ENCODE data around the gene KIR2DL3.
"Not testable (repeated sequence)": the region's sequence is repeated elsewhere in the genome, so short reads cannot be mapped to it uniquely, and the experiment has no call there.

KIR2DL3 gene

DNA sequence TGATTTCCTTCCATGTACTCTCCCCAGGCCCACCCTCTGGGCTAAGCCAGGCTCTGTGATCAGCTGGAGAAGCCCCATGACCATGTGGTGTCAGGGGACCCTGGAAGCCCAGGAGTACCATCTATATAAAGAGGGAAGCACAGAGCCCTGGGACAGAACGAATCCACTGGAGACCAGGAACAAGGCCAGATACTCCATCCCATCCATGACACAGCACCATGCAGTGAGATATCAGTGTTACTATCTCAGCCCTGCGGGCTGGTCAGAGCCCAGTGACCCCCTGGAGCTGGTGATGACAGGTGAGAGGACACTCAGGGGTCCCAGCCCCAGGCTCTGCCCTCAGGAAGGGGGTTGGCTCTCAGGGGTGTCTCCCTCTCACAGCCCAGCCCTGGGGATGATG is 41.5 kb upstream of the KIR2DL3 start:
- CTCF ChIA-PET, result interaction anchor here (1.0 kb wide), 1 partner anchor 23 kb away, joined by 6 read pairs; no protein-coding TSS in a partner anchor
- TF ChIP-seq, protein P1, sequence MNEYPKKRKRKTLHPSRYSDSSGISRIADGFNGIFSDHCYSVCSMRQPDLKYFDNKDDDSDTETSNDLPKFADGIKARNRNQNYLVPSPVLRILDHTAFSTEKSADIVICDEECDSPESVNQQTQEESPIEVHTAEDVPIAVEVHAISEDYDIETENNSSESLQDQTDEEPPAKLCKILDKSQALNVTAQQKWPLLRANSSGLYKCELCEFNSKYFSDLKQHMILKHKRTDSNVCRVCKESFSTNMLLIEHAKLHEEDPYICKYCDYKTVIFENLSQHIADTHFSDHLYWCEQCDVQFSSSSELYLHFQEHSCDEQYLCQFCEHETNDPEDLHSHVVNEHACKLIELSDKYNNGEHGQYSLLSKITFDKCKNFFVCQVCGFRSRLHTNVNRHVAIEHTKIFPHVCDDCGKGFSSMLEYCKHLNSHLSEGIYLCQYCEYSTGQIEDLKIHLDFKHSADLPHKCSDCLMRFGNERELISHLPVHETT (tag by site-specific recombination; IDR thresholded peaks at IDR 0.05), result no peak
- TF ChIP-seq ZNF600 (tag by site-specific recombination; IDR thresholded peaks at IDR 0.05) (no peak), ZNF221 (tag by site-specific recombination; IDR thresholded peaks at IDR 0.05; ENCODE audit: borderline replicate concordance) (no peak), ZNF324 (tag by site-specific recombination; IDR thresholded peaks at IDR 0.05) (no peak), SALL2 (tag by site-specific recombination; IDR thresholded peaks at IDR 0.05; ENCODE audit: borderline replicate concordance) (no peak), ZBTB21 (tag by site-specific recombination; IDR thresholded peaks at IDR 0.05) (no peak), ZNF629 (tag by site-specific recombination; IDR thresholded peaks at IDR 0.05) (no peak), FEZF1 (tag by site-specific recombination; IDR thresholded peaks at IDR 0.05) (no peak), ZNF274 (IDR thresholded peaks at IDR 0.05; ENCODE audit: low read length) (no peak), ZNF274 (tag by site-specific recombination; IDR thresholded peaks at IDR 0.05; ENCODE audit: borderline replicate concordance) (no peak), ZBTB1 (tag by site-specific recombination; IDR thresholded peaks at IDR 0.05) (no peak), ZNF24 (tag by site-specific recombination; IDR thresholded peaks at IDR 0.05) (no peak), ZNF626 (tag by site-specific recombination; IDR thresholded peaks at IDR 0.05) (no peak), OSR2 (tag by site-specific recombination; IDR thresholded peaks at IDR 0.05) (no peak)
- TF ChIP-seq, protein P2, sequence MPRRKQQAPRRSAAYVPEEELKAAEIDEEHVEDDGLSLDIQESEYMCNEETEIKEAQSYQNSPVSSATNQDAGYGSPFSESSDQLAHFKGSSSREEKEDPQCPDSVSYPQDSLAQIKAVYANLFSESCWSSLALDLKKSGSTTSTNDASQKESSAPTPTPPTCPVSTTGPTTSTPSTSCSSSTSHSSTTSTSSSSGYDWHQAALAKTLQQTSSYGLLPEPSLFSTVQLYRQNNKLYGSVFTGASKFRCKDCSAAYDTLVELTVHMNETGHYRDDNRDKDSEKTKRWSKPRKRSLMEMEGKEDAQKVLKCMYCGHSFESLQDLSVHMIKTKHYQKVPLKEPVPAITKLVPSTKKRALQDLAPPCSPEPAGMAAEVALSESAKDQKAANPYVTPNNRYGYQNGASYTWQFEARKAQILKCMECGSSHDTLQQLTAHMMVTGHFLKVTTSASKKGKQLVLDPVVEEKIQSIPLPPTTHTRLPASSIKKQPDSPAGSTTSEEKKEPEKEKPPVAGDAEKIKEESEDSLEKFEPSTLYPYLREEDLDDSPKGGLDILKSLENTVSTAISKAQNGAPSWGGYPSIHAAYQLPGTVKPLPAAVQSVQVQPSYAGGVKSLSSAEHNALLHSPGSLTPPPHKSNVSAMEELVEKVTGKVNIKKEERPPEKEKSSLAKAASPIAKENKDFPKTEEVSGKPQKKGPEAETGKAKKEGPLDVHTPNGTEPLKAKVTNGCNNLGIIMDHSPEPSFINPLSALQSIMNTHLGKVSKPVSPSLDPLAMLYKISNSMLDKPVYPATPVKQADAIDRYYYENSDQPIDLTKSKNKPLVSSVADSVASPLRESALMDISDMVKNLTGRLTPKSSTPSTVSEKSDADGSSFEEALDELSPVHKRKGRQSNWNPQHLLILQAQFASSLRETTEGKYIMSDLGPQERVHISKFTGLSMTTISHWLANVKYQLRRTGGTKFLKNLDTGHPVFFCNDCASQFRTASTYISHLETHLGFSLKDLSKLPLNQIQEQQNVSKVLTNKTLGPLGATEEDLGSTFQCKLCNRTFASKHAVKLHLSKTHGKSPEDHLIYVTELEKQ (tag by site-specific recombination; IDR thresholded peaks at IDR 0.05; ENCODE audit: borderline replicate concordance), result no peak
- TF ChIP-seq, protein P3, sequence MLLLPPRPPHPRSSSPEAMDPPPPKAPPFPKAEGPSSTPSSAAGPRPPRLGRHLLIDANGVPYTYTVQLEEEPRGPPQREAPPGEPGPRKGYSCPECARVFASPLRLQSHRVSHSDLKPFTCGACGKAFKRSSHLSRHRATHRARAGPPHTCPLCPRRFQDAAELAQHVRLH (tag by site-specific recombination; IDR thresholded peaks at IDR 0.05), result no peak
- H3K27ac ChIP-seq (ENCODE audit: extremely low read depth, low read depth, low read length), result no peak overlapping the region
- H3K36me3 ChIP-seq (ENCODE audit: control insufficient read depth in 2 of 2, insufficient read depth in 1 of 2, low read length in 2 of 2), result no peaks in the 10 kb centered on the region
- POLR2A ChIA-PET, result no interaction called here
- no peak overlapping the region for H3K4me3 ChIP-seq (ENCODE audit: low read depth, low read length)
- H3K9me3 ChIP-seq (ENCODE audit: control insufficient read depth, insufficient read depth, low read depth, low read length), result no peaks in the 10 kb centered on the region
- no peaks in the 10 kb centered on the region for H3K4me1 ChIP-seq (ENCODE audit: control insufficient read depth, insufficient read depth, low read length)

GRCh38 chr19:54697716-54698115 is 40.6 kb upstream of the KIR2DL3 start:
- H3K4me1 ChIP-seq (ENCODE audit: control insufficient read depth, insufficient read depth, low read length); CTCF ChIA-PET; H3K27ac ChIP-seq (ENCODE audit: extremely low read depth, low read depth, low read length); H3K9me3 ChIP-seq (ENCODE audit: control insufficient read depth, insufficient read depth, low read depth, low read length); H3K36me3 ChIP-seq (ENCODE audit: control insufficient read depth in 2 of 2, insufficient read depth in 1 of 2, low read length in 2 of 2); H3K4me3 ChIP-seq (ENCODE audit: low read depth, low read length): not testable (repeated sequence)
- POLR2A ChIA-PET, result interaction anchor here (0.6 kb wide), 1 partner anchor 365 kb away, joined by 7 read pairs; the partner anchor contains the start of gene RDH13

GRCh38 chr19:54704928-54705327 is 33.4 kb upstream of the KIR2DL3 start:
- CTCF ChIA-PET, result no interaction called here
- POLR2A ChIA-PET, result no interaction called here
- H3K9me3 ChIP-seq (ENCODE audit: control insufficient read depth, insufficient read depth, low read depth, low read length), result no peaks in the 10 kb centered on the region
- no peak for TF ChIP-seq SETDB1 (IDR thresholded peaks at IDR 0.05; ENCODE audit: insufficient read length, low read length)
- TF ChIP-seq REST (tag by site-specific recombination; IDR thresholded peaks at IDR 0.05), result no peak
- no peak for TF ChIP-seq ZBTB7A (tag by site-specific recombination; IDR thresholded peaks at IDR 0.05; ENCODE audit: low read depth)
- no peak for TF ChIP-seq ZNF560 (tag by site-specific recombination; IDR thresholded peaks at IDR 0.05; ENCODE audit: borderline replicate concordance)
- TF ChIP-seq, protein P4, sequence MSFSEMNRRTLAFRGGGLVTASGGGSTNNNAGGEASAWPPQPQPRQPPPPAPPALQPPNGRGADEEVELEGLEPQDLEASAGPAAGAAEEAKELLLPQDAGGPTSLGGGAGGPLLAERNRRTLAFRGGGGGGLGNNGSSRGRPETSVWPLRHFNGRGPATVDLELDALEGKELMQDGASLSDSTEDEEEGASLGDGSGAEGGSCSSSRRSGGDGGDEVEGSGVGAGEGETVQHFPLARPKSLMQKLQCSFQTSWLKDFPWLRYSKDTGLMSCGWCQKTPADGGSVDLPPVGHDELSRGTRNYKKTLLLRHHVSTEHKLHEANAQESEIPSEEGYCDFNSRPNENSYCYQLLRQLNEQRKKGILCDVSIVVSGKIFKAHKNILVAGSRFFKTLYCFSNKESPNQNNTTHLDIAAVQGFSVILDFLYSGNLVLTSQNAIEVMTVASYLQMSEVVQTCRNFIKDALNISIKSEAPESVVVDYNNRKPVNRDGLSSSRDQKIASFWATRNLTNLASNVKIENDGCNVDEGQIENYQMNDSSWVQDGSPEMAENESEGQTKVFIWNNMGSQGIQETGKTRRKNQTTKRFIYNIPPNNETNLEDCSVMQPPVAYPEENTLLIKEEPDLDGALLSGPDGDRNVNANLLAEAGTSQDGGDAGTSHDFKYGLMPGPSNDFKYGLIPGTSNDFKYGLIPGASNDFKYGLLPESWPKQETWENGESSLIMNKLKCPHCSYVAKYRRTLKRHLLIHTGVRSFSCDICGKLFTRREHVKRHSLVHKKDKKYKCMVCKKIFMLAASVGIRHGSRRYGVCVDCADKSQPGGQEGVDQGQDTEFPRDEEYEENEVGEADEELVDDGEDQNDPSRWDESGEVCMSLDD (tag by site-specific recombination; IDR thresholded peaks at IDR 0.05), result no peak
- TF ChIP-seq ZBTB21 (tag by site-specific recombination; IDR thresholded peaks at IDR 0.05), result no peak

More at GRCh38 chr19:54704928-54705327, 33.4 kb upstream of the KIR2DL3 start:
- H3K4me3 ChIP-seq (ENCODE audit: low read depth, low read length), result no peak overlapping the region
- H3K4me1 ChIP-seq (ENCODE audit: control insufficient read depth, insufficient read depth, low read length), result no peaks in the 10 kb centered on the region
- H3K36me3 ChIP-seq (ENCODE audit: control insufficient read depth in 2 of 2, insufficient read depth in 1 of 2, low read length in 2 of 2), result no peaks in the 10 kb centered on the region
- no peak overlapping the region for H3K27ac ChIP-seq (ENCODE audit: extremely low read depth, low read depth, low read length)

Data from HEK293 (cell line).